ENCODE data around the gene AK2. TPM values are rescaled to one million over a fixed set of nuclear protein-coding genes. Genes with fewer than 3 reads are reported as not detected.

Gene AK2
- total RNA-seq, 1 experiment from 2014 or later, result 191 TPM

GRCh38 chr1:33060579-33061083 lies 23.9 kb upstream of the AK2 start:
- Histone ChIP-seq H3K27ac (no peak overlapping the region), H3K36me3 (ENCODE audit: low read depth) (no peaks in the 10 kb centered on the region), H2AFZ (no peak overlapping the region), H3K4me1 (replicated peaks; ENCODE audit: insufficient read depth) (peaks cover 23% of the 10 kb centered on the region), H3K79me2 (ENCODE audit: low read depth) (no peaks in the 10 kb centered on the region), H3K9me3 (ENCODE audit: insufficient read depth, low read depth) (0 out of 2 replicates have a peak, but pooled peaks cover 9% of the 10 kb centered on the region), H3K4me2 (no peak overlapping the region), H3K4me3 (no peak overlapping the region), H3K27me3 (ENCODE audit: insufficient read depth, low read depth) (no peaks in the 10 kb centered on the region), H3K9me2 (ENCODE audit: insufficient read depth) (no peaks in the 10 kb centered on the region), H4K20me1 (ENCODE audit: insufficient read depth) (no peaks in the 10 kb centered on the region), H3F3A (ENCODE audit: insufficient read depth, low read depth) (peaks cover 9% of the 10 kb centered on the region; the same call in 1 of the 2 replicates)
- CTCF ChIA-PET, result no interaction called here
- POLR2A ChIA-PET (ENCODE audit: unreplicated experiment), result no interaction called here
- intact Hi-C loops (cut with micrococcal nuclease; ENCODE audit: unreplicated experiment), result no loop called here
- TF ChIP-seq CTCF (conservative IDR thresholded peaks at IDR 0.05), result no peak
- TF ChIP-seq EZH2 (IDR thresholded peaks at IDR 0.05; ENCODE audit: low read depth), result no peak
- no TSS peak for BruUV-seq (replicated peaks)
- DNase-seq, result peak; percentile 60 to 70

DNA sequence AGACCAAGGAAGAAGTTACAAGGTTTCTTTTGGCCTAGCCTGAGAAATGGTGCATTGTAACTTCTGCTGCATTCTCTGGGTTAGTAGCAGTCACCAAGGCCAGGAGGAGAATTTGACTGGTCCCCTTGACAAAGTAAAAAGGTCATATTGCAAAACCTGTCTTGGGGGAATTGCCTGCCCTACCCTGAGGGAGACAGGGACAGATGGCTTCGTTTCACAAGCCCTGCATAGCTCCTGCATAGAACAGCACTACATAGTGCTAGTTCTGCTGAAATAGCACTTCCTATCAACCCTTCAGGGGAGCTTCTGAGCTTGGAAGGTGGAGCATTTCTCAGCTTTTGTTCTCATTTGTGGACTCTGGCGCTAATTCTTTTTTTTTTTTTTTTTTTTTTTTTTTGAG lies 20.4 kb upstream of the AK2 start:
- ChIA-PET POLR2A (ENCODE audit: unreplicated experiment) (interaction anchor here (0.5 kb wide), 1 partner anchor 164 kb away, joined by 3 read pairs; no protein-coding TSS in a partner anchor), CTCF (interaction anchor here (0.6 to 0.7 kb wide), 4 partner anchors 105 to 332 kb away, joined by 3 to 15 read pairs (median 4); no protein-coding TSS in a partner anchor)
- Histone ChIP-seq H3K79me2 (ENCODE audit: low read depth) (no peaks in the 10 kb centered on the region), H3K4me2 (no peak overlapping the region), H3K36me3 (ENCODE audit: low read depth) (no peaks in the 10 kb centered on the region), H3K9me3 (ENCODE audit: insufficient read depth, low read depth) (no peaks in the 10 kb centered on the region), H2AFZ (no peak overlapping the region), H3K27me3 (ENCODE audit: insufficient read depth, low read depth) (no peaks in the 10 kb centered on the region), H3F3A (ENCODE audit: insufficient read depth, low read depth) (peaks cover 22% of the 10 kb centered on the region; the same call in 1 of the 2 replicates), H3K4me3 (no peak overlapping the region), H3K27ac (no peak overlapping the region), H4K20me1 (ENCODE audit: insufficient read depth) (no peaks in the 10 kb centered on the region), H3K9me2 (ENCODE audit: insufficient read depth) (no peaks in the 10 kb centered on the region), H3K4me1 (replicated peaks; ENCODE audit: insufficient read depth) (peaks cover 36% of the 10 kb centered on the region)
- TF ChIP-seq EZH2 (IDR thresholded peaks at IDR 0.05; ENCODE audit: low read depth) (no peak), CTCF (conservative IDR thresholded peaks at IDR 0.05) (no peak)
- DNase-seq, result no peak
- intact Hi-C loops (cut with micrococcal nuclease; ENCODE audit: unreplicated experiment), result no loop called here
- no TSS peak for BruUV-seq (replicated peaks)

DNA sequence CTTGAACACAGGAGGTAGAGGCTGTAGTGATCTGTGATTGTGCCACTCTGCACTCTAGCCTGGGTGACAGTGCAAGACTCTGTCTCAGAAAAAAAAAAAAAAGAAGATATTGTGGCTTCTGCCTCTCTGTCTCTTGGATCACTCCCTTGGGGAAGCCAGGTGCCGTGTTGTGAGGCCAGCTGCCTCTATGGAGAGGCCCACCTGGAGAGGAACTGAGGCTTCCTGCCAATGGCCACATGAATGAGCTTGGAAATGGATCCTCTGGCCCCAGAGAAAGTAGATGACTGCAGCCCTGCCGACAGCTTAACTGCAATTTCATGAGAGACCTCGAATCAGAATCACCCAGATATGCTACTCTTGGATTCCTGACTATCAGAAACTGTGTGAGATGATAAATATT lies 19.7 kb upstream of the AK2 start:
- Histone ChIP-seq H3K4me2 (no peak overlapping the region), H3F3A (ENCODE audit: insufficient read depth, low read depth) (peaks cover 22% of the 10 kb centered on the region; the same call in 1 of the 2 replicates), H3K4me1 (replicated peaks; ENCODE audit: insufficient read depth) (peaks cover 36% of the 10 kb centered on the region), H3K4me3 (no peak overlapping the region), H3K9me2 (ENCODE audit: insufficient read depth) (no peaks in the 10 kb centered on the region), H2AFZ (no peak overlapping the region), H3K9me3 (ENCODE audit: insufficient read depth, low read depth) (no peaks in the 10 kb centered on the region), H3K27ac (no peak overlapping the region), H3K36me3 (ENCODE audit: low read depth) (no peaks in the 10 kb centered on the region), H3K79me2 (ENCODE audit: low read depth) (no peaks in the 10 kb centered on the region), H3K27me3 (ENCODE audit: insufficient read depth, low read depth) (no peaks in the 10 kb centered on the region), H4K20me1 (ENCODE audit: insufficient read depth) (no peaks in the 10 kb centered on the region)
- TF ChIP-seq CTCF (conservative IDR thresholded peaks at IDR 0.05) (no peak), EZH2 (IDR thresholded peaks at IDR 0.05; ENCODE audit: low read depth) (no peak)
- BruUV-seq (replicated peaks), result no TSS peak
- CTCF ChIA-PET, result interaction anchor here (0.6 to 0.7 kb wide), 2 partner anchors 136 to 178 kb away, joined by 3 read pairs; no protein-coding TSS in a partner anchor
- no peak for DNase-seq
- intact Hi-C loops (cut with micrococcal nuclease; ENCODE audit: unreplicated experiment), result no loop called here
- POLR2A ChIA-PET (ENCODE audit: unreplicated experiment), result no interaction called here
